NCI-H1436 (cell line): ENCODE data around the gene LCTL.

Experiments
- DNase-seq: peaks from one replicate; lab custom pipeline; 2025; lab: John Stamatoyannopoulos, UW

The LCTL gene

GRCh38 chr15:66565741-66566144, at the start of gene LCTL:
Gene LCTL (minus strand): TSS chr15:66565998. CDS start chr15:66565365, 633 bp downstream.
- no peak for DNase-seq

GRCh38 chr15:66614951-66615760, 49.4 kb upstream of the LCTL start:
- DNase-seq, result no peak

GRCh38 chr15:66614456-66614855, 48.7 kb upstream of the LCTL start:
- no peak for DNase-seq

DNA sequence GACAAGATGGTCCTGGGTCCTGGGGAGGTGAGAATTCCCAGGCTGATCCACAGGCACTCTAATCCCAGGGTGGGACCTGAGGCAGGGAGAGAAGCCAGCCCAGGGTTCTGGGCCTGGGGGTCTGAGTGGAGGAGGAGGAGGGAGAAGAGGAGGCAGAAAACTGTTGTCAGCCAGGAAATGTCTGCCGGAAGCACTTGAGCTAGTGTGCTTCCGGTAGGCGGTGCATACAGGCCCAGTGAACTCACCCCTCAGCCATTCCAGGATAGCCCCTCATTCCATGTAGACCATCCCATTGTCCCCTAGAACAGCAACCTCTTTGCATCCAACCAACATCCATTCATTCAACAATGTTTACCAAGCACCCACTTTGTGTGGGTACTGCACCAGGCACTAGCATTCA, 47.9 kb upstream of the LCTL start:
- DNase-seq, result no peak

- DNase-seq, result no peak
These were observed 45.7 kb upstream of the LCTL start for GRCh38 chr15:66611257-66612053.

DNA sequence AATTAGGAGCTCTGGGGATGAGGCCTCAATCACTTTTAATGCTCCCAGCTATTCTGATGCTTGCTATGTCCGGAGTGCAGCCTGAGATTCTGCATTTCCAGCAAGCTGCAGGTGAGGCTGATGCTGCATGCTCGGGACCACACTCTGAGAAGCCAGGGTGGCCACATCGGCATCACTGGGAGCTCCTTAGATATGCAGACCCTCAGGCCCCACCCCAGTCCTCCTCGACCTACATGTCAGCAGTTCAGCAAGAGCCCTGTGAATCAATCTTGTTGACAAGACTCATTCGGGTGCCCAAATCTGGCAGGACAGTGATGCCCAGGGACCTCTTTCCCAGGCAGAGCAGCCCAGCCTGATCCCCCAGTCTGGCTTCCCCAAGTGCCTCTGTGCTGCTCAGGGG, 44.1 kb upstream of the LCTL start:
- DNase-seq, result no peak

GRCh38 chr15:66608881-66609280, 43.1 kb upstream of the LCTL start:
- DNase-seq, result no peak

DNA sequence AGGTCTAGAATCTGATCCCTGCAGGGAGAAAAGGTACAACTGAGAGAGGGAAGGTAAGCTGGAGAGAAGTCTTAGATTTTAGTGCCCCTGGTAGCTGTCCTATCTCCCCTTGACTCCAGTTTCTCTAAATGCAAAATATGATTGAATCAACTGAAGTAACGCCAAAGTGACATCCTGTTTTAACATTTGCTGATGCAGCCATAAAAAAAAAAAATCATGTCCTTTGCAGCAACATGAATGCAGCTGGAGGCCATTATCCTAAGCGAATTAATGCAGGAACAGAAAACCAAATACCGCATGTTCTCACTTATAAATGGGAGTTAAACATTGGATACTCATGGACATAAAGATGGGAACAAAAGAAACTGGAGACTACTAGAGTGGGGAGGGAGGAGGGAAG, 42.4 kb upstream of the LCTL start:
- DNase-seq, result no peak

GRCh38 chr15:66603301-66604179, 37.7 kb upstream of the LCTL start:
- peak; percentile 62 for DNase-seq

DNA sequence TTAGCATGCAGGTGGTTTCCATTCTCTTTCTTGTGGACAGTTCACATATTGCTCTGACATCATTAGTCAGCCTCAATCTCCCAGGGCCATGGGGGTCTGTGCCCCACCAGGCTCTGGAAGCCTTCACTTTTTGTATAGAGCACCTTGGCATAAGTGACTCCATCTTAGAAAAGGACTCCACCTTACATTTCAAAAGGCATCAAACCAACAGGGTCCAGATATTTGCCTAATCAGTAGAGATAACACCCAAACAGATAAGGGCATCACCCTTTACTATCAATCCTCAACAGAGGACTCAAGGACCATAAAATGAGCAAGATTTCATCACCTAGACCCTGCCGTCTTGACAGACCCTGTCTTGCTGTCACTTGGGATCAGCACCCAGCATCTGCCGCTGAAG, 35.7 kb upstream of the LCTL start:
- DNase-seq, result no peak

- no peak for DNase-seq
These were observed 34.4 kb upstream of the LCTL start for GRCh38 chr15:66600240-66600627.

- no peak for DNase-seq
These were observed 33.9 kb upstream of the LCTL start for GRCh38 chr15:66599536-66600239.

DNA sequence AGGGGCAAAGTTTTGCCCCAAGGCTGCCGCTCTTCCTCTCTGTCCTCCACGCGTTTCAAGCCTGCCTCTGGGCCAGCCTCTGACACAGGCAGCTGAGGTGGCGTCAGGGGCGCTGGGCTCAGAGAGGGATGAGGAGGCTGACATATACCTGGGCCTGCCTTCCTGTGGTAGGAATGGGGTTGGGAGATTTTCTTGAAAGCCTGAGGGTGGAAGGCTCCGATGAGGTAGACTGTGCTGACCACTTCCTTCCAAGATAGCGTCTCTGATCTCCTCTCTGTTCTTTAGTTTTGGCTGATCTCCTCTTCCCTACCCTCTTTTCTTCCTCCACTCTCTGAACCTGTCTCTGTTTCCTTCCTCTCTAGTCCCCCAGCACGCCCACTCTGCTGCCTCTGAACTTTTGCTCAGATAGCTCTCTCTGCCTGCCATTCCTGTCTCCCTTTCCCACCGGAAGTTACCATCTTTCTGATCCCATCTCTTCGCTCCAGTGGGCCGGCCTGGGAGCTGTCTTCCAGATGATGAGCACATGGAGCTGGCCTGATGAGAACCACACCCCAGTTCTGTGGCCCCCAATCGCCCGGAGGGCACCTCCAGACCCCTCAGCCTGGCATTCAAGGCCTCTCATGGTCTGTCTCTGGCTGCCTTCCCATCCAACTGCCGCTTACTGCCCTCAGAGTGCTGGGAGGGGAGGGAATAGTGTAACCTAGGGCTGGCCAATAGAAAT, 32.5 kb upstream of the LCTL start:
- DNase-seq, result no peak

- peak; percentile 13 for DNase-seq
These were observed 30.2 kb upstream of the LCTL start for GRCh38 chr15:66595931-66596545.

GRCh38 chr15:66595332-66595731, 29.5 kb upstream of the LCTL start:
- DNase-seq, result no peak

DNA sequence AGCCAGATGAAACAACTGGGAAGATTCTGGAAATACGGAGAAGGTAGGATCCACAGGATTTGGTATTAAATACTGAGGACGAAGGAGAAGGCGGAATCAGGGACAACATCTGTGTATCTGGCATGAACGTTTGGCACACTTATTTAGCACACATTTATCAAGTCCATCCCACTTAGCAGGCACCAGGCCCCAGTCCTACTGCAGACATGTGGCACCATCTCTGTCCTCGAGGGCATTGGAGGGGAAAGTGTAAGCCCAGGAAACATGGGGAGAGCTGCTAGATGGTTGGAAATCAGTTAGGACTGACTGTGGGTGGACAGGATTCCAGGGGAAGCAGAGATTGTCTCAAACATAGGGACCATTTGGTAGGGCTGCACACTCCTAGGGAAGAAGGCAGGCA, 29.0 kb upstream of the LCTL start:
- no peak for DNase-seq

DNA sequence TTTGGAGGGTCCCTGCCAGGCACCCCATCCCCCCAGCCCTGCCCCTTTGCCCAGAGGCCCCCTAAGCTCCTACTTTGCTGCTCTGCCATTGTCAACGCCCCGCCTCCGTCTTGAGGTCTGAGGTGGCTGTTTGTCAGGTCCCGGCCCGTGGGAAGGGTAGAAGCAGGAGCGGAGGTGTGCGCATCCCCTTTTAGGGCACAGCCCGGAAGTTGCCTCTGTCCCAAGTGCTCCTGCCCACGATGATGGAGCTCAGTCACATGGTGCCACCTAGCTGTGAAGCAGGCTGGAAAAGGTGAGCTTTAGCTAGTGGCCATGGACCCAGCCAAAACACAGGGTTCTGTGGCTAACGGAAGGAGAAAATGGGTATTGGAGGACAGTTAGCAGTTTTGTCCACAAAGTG, 28.5 kb upstream of the LCTL start:
- DNase-seq, result no peak

DNA sequence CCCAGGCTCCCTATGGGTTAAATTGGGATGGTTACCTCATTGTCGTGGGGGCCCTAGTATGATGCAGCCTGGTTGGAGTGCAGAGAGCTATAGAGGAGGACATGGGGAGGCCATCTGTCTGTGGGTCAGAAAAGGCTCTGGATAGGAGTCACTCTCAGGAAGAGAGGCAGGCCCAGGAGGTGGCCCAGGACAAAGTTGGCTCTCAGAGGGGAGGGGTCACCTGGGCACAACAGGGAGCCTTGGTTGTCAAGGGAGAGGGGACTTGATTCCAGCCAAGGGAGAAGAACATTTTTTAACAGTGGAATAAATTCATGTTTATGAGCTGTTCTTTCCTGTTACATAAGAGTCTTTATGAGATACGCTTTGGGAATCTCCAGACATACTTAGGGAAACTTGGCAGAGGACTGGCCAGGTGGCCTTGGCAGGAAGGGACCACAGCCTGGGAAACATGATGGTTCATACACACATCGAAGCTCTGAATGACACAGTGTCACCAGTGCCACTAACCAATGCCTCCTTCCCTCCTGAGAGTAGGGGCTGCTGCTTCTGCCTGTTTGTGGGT, 27.5 kb upstream of the LCTL start:
- no peak for DNase-seq

DNA sequence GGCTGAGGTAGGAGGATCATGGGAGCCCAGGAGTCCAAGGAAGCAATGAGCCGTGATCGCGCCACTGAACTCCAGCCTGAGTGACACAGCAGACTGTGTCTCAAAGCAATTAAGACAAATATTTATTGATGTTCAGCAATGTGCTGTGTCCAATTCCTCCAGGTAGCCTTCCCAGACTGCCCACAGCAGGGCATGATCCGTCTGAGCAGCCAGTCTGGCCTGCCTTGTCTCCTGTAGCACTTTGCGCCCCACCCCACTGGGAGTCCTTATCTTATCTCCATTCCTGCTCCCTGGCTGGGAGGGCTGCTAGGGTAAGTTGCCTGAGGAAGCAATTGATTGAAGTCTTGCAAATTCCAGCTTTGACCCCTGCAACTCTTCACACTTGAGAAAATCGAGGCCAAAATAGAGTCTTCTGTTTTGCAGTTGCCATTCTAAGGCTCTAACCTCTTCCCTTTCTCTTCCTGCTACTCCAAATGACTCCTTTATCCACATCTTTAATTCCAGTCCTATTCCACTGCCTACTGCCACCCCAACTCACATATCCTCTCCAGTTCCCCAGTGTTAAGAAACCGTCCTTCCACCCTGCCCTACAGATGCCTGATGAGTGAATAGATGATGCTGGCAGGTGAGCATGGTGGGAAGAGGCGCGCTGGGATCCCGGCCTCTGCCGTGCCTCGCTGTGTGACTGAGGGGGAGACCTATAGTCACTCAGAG, 26.9 kb upstream of the LCTL start:
- no peak for DNase-seq
